Loucy (cell line): ENCODE results near the gene NCR2.

Experiments used
- H2AFZ ChIP-seq: fragments of 200-600 bp; sonication (generic); 2 replicates; pipeline ENCODE4 v1.6.0; 2016; ENCODE audit warnings: antibody characterized with exemption, mild to moderate bottlenecking, low read length, moderate library complexity
- H3F3A ChIP-seq: fragments of 200-600 bp; 2 replicates; pipeline ENCODE4 v1.6.0; 2016; ENCODE audit warnings: antibody characterized with exemption, low read depth, mild to moderate bottlenecking
- H3K27me3 ChIP-seq: fragments of 200-600 bp; sonication (generic); 2 replicates; pipeline ENCODE4 v1.6.1; 2014; ENCODE audit warnings: low read length, mild to moderate bottlenecking; ENCODE audit not compliant: insufficient read depth, poor library complexity, severe bottlenecking
- H3K36me3 ChIP-seq: fragments of 200-600 bp; sonication (generic); 2 replicates; pipeline ENCODE4 v1.6.1; 2016; ENCODE audit warnings: low read length; ENCODE audit not compliant: insufficient read depth
- H3K4me1 ChIP-seq: fragments of 200-600 bp; sonication (generic); 2 replicates; pipeline ENCODE4 v1.5.1; 2014; ENCODE audit warnings: low read length, mild to moderate bottlenecking; ENCODE audit not compliant: insufficient read depth, poor library complexity, severe bottlenecking
- H3K4me2 ChIP-seq: fragments of 200-600 bp; sonication (generic); 2 replicates; pipeline ENCODE4 v1.6.0; 2014; ENCODE audit warnings: antibody characterized with exemption, low read length, low read depth, mild to moderate bottlenecking; ENCODE audit not compliant: poor library complexity, severe bottlenecking
- H3K4me3 ChIP-seq: fragments of 200-600 bp; sonication (generic); 2 replicates; pipeline ENCODE4 v1.5.1; 2014; ENCODE audit warnings: low read length, mild to moderate bottlenecking, mixed read lengths; ENCODE audit not compliant: poor library complexity, severe bottlenecking
- H3K79me2 ChIP-seq: fragments of 200-600 bp; sonication (generic); 2 replicates; pipeline ENCODE4 v1.6.1; 2014; ENCODE audit warnings: low read length; ENCODE audit not compliant: insufficient read depth
- H3K9ac ChIP-seq: fragments of 200-600 bp; sonication (generic); 2 replicates; pipeline ENCODE4 v1.6.0; 2014; ENCODE audit warnings: mild to moderate bottlenecking, low read depth, low read length, moderate library complexity; ENCODE audit not compliant: poor library complexity, severe bottlenecking
- H3K9me2 ChIP-seq: fragments of 200-600 bp; sonication (generic); replicated peaks from 2 replicates; pipeline ENCODE4 v1.6.1; 2016; ENCODE audit warnings: low read depth, low read length, mixed read lengths
- H3K9me3 ChIP-seq: fragments of 200-600 bp; sonication (generic); 2 replicates; pipeline ENCODE4 v1.6.1; 2014; ENCODE audit warnings: mild to moderate bottlenecking, antibody characterized with exemption, low read length, low read depth; ENCODE audit not compliant: insufficient read depth
- H4K20me1 ChIP-seq: fragments of 200-600 bp; sonication (generic); 2 replicates; pipeline ENCODE4 v1.6.0; 2014; ENCODE audit warnings: antibody characterized with exemption, low read length, mild to moderate bottlenecking; ENCODE audit not compliant: insufficient read depth, poor library complexity, severe bottlenecking
- CTCF ChIP-seq: fragments of 200-600 bp; sonication (generic); conservative IDR thresholded peaks from 2 replicates; pipeline ENCODE4 v1.5.1; 2014; ENCODE audit warnings: mild to moderate bottlenecking, antibody characterized with exemption, low read length
- EZH2phosphoT487 ChIP-seq: fragments of 200-600 bp; IDR thresholded peaks from 2 replicates; pipeline ENCODE4 v1.6.1; 2018; ENCODE audit warnings: antibody characterized with exemption, mild to moderate bottlenecking, moderate library complexity, borderline replicate concordance

Gene NCR2

GRCh38 chr6:41337709-41338108 lies 2.3 kb downstream of the NCR2 start:
- Histone ChIP-seq H4K20me1 (no peaks in the 10 kb centered on the region), H3K9me3 (no peaks in the 10 kb centered on the region), H3K36me3 (no peaks in the 10 kb centered on the region), H2AFZ (no peak overlapping the region), H3K4me3 (no peak overlapping the region), H3K27me3 (no peaks in the 10 kb centered on the region), H3K4me2 (no peak overlapping the region), H3K9ac (no peak overlapping the region), H3K9me2 (no peaks in the 10 kb centered on the region), H3F3A (no peaks in the 10 kb centered on the region), H3K4me1 (peaks cover 56% of the 10 kb centered on the region), H3K79me2 (no peaks in the 10 kb centered on the region)
- TF ChIP-seq EZH2phosphoT487 (no peak), CTCF (no peak)

- Histone ChIP-seq H3K4me1 (peaks cover 47% of the 10 kb centered on the region), H3K4me3 (no peak overlapping the region), H3K79me2 (no peaks in the 10 kb centered on the region), H3K9ac (no peak overlapping the region), H3K27me3 (no peaks in the 10 kb centered on the region), H3K4me2 (no peak overlapping the region), H2AFZ (no peak overlapping the region), H3F3A (no peaks in the 10 kb centered on the region), H3K9me3 (no peaks in the 10 kb centered on the region), H3K36me3 (no peaks in the 10 kb centered on the region), H3K9me2 (no peaks in the 10 kb centered on the region), H4K20me1 (no peaks in the 10 kb centered on the region)
- TF ChIP-seq CTCF, result no peak
- TF ChIP-seq EZH2phosphoT487, result no peak
Measured at GRCh38 chr6:41338659-41339058, 3.3 kb downstream of the NCR2 start.

- TF ChIP-seq EZH2phosphoT487, result no peak
- no peak for TF ChIP-seq CTCF
- H4K20me1 ChIP-seq, result no peaks in the 10 kb centered on the region
- peaks cover 45% of the 10 kb centered on the region for H3K4me1 ChIP-seq
- no peaks in the 10 kb centered on the region for H3K79me2 ChIP-seq
- no peak overlapping the region for H2AFZ ChIP-seq
- no peak overlapping the region for H3K9ac ChIP-seq
- H3F3A ChIP-seq, result no peaks in the 10 kb centered on the region; the same call in 1 of the 2 replicates
- no peaks in the 10 kb centered on the region for H3K9me2 ChIP-seq
- H3K4me3 ChIP-seq, result no peak overlapping the region
- no peak overlapping the region for H3K4me2 ChIP-seq
- no peaks in the 10 kb centered on the region for H3K9me3 ChIP-seq
- no peaks in the 10 kb centered on the region for H3K27me3 ChIP-seq
- no peaks in the 10 kb centered on the region for H3K36me3 ChIP-seq
Measured at GRCh38 chr6:41341580-41341979, 6.2 kb downstream of the NCR2 start.
